Measurements from ENCODE around the gene PPEF1. TPM values are rescaled to one million over a fixed set of nuclear protein-coding genes. Genes with fewer than 3 reads are reported as not detected.

Gene PPEF1
- not detected for total RNA-seq

GRCh38 chrX:18707426-18708049, at the start of gene PPEF1:
PPEF1 (plus strand) TSS chrX:18707645; CDS start chrX:18707781, 136 bp downstream.
- Mint-ChIP-seq H3K36me3 (no peaks in the 10 kb centered on the region), H3K27me3 (peaks cover 0 to 9% of the 10 kb centered on the region in 2 donors), H3K27ac (no peak within 1 kb of the TSS), H3K9me3 (no peaks in the 10 kb centered on the region), H3K4me3 (no peak within 1 kb of the TSS), H3K4me1 (ENCODE audit: low read depth in 2 of 2) (no peaks in the 10 kb centered on the region)
- DNase-seq (ENCODE audit: low spot score): no peak
- ATAC-seq: no peak

GRCh38 chrX:18661273-18661672, 46.2 kb upstream of the PPEF1 start:
- ATAC-seq (no peak), DNase-seq (ENCODE audit: low spot score) (no peak)
- no peak overlapping the region for H3K4me3 Mint-ChIP-seq
- H3K4me1 Mint-ChIP-seq (ENCODE audit: low read depth in 2 of 2): peaks cover 0 to 3% of the 10 kb centered on the region in 2 donors
- H3K36me3 Mint-ChIP-seq: no peaks in the 10 kb centered on the region
- H3K9me3 Mint-ChIP-seq: no peaks in the 10 kb centered on the region
- H3K27me3 Mint-ChIP-seq: peaks cover 0 to 3% of the 10 kb centered on the region in 2 donors
- H3K27ac Mint-ChIP-seq: no peak overlapping the region

- no peaks in the 10 kb centered on the region for H3K9me3 Mint-ChIP-seq
- H3K36me3 Mint-ChIP-seq: no peaks in the 10 kb centered on the region
- H3K4me1 Mint-ChIP-seq (ENCODE audit: low read depth in 2 of 2): peaks cover 0 to 6% of the 10 kb centered on the region in 2 donors
- ATAC-seq (no peak), DNase-seq (ENCODE audit: low spot score) (no peak)
- peaks cover 0 to 8% of the 10 kb centered on the region in 2 donors for H3K27me3 Mint-ChIP-seq
- no peak overlapping the region for H3K4me3 Mint-ChIP-seq
- H3K27ac Mint-ChIP-seq: no peak overlapping the region
Measured at GRCh38 chrX:18664947-18665346, 42.5 kb upstream of the PPEF1 start.

GRCh38 chrX:18666614-18667013, 40.8 kb upstream of the PPEF1 start:
- Mint-ChIP-seq H3K4me1 (ENCODE audit: low read depth in 2 of 2) (peaks cover 0 to 6% of the 10 kb centered on the region in 2 donors), H3K9me3 (no peaks in the 10 kb centered on the region), H3K36me3 (no peaks in the 10 kb centered on the region), H3K27ac (no peak overlapping the region), H3K4me3 (no peak overlapping the region), H3K27me3 (peaks cover 0 to 11% of the 10 kb centered on the region in 2 donors)
- DNase-seq (ENCODE audit: low spot score) (no peak), ATAC-seq (no peak)

GRCh38 chrX:18668071-18668835, 39.2 kb upstream of the PPEF1 start:
- Mint-ChIP-seq H3K4me3 (no peak overlapping the region), H3K36me3 (no peaks in the 10 kb centered on the region), H3K27ac (no peak overlapping the region), H3K27me3 (peaks cover 0 to 11% of the 10 kb centered on the region in 2 donors), H3K4me1 (ENCODE audit: low read depth in 2 of 2) (peaks cover 0 to 6% of the 10 kb centered on the region in 2 donors), H3K9me3 (no peaks in the 10 kb centered on the region)
- DNase-seq (ENCODE audit: low spot score) (no peak), ATAC-seq (no peak)

GRCh38 chrX:18672008-18672407, 35.4 kb upstream of the PPEF1 start, which contains the start of gene RS1:
RS1 (minus strand) TSS chrX:18672108; CDS start chrX:18672068, 40 bp downstream.
- peaks cover 0 to under 1% of the 10 kb centered on the region in 2 donors for H3K4me1 Mint-ChIP-seq (ENCODE audit: low read depth in 2 of 2)
- peaks cover 0 to 3% of the 10 kb centered on the region in 2 donors for H3K27me3 Mint-ChIP-seq
- no peaks in the 10 kb centered on the region for H3K9me3 Mint-ChIP-seq
- no peak for DNase-seq (ENCODE audit: low spot score)
- no peak for ATAC-seq
- peak within 1 kb of the TSS; percentile 13 for H3K4me3 Mint-ChIP-seq
- no peak within 1 kb of the TSS for H3K27ac Mint-ChIP-seq
- no peaks in the 10 kb centered on the region for H3K36me3 Mint-ChIP-seq

GRCh38 chrX:18674417-18674787, 33.0 kb upstream of the PPEF1 start:
- peaks cover 6 to 11% of the 10 kb centered on the region in 2 donors for H3K4me1 Mint-ChIP-seq (ENCODE audit: low read depth in 2 of 2)
- H3K27ac Mint-ChIP-seq: peak overlapping the region; percentile 62 to 83
- DNase-seq (ENCODE audit: low spot score) (no peak), ATAC-seq (peak; percentile 13 to 47)
- peak overlapping the region; percentile 62 for H3K4me3 Mint-ChIP-seq
- H3K27me3 Mint-ChIP-seq: peaks cover 0 to 7% of the 10 kb centered on the region in 2 donors
- no peaks in the 10 kb centered on the region for H3K36me3 Mint-ChIP-seq
- no peaks in the 10 kb centered on the region for H3K9me3 Mint-ChIP-seq

GRCh38 chrX:18674788-18675735, 32.4 kb upstream of the PPEF1 start:
- peaks cover 0 to 7% of the 10 kb centered on the region in 2 donors for H3K27me3 Mint-ChIP-seq
- H3K4me1 Mint-ChIP-seq (ENCODE audit: low read depth in 2 of 2): peaks cover 6 to 11% of the 10 kb centered on the region in 2 donors
- H3K9me3 Mint-ChIP-seq: no peaks in the 10 kb centered on the region
- peak overlapping the region; percentile 62 for H3K4me3 Mint-ChIP-seq
- H3K27ac Mint-ChIP-seq: peak overlapping the region; percentile 62 to 83
- ATAC-seq: peak; percentile 92 to 93
- no peaks in the 10 kb centered on the region for H3K36me3 Mint-ChIP-seq
- DNase-seq (ENCODE audit: low spot score): peak; percentile 81

GRCh38 chrX:18676050-18676449, 31.4 kb upstream of the PPEF1 start:
- Mint-ChIP-seq H3K4me3 (peak overlapping the region; percentile 32), H3K4me1 (ENCODE audit: low read depth in 2 of 2) (peaks cover 6 to 11% of the 10 kb centered on the region in 2 donors), H3K9me3 (no peaks in the 10 kb centered on the region), H3K36me3 (no peaks in the 10 kb centered on the region), H3K27ac (no peak overlapping the region), H3K27me3 (peaks cover 0 to 4% of the 10 kb centered on the region in 2 donors)
- DNase-seq (ENCODE audit: low spot score): no peak
- no peak for ATAC-seq

- Mint-ChIP-seq H3K27ac (no peak overlapping the region), H3K4me3 (peak overlapping the region; percentile 10), H3K4me1 (ENCODE audit: low read depth in 2 of 2) (peaks cover 6 to 11% of the 10 kb centered on the region in 2 donors), H3K27me3 (peaks cover 0 to 4% of the 10 kb centered on the region in 2 donors), H3K36me3 (no peaks in the 10 kb centered on the region), H3K9me3 (no peaks in the 10 kb centered on the region)
- DNase-seq (ENCODE audit: low spot score) (no peak), ATAC-seq (no peak)
Measured at GRCh38 chrX:18676470-18676869, 31.0 kb upstream of the PPEF1 start.

GRCh38 chrX:18677161-18677869, 30.1 kb upstream of the PPEF1 start:
- Mint-ChIP-seq H3K36me3 (no peaks in the 10 kb centered on the region), H3K9me3 (no peaks in the 10 kb centered on the region), H3K4me1 (ENCODE audit: low read depth in 2 of 2) (peaks cover 6 to 11% of the 10 kb centered on the region in 2 donors), H3K27ac (peak overlapping the region in 1 of 2 donors; percentile 33), H3K27me3 (peaks cover 0 to 7% of the 10 kb centered on the region in 2 donors), H3K4me3 (peak overlapping the region; percentile 43)
- DNase-seq (ENCODE audit: low spot score): no peak
- ATAC-seq: no peak

- peaks cover 0 to 7% of the 10 kb centered on the region in 2 donors for H3K27me3 Mint-ChIP-seq
- H3K4me1 Mint-ChIP-seq (ENCODE audit: low read depth in 2 of 2): peaks cover 6 to 11% of the 10 kb centered on the region in 2 donors
- DNase-seq (ENCODE audit: low spot score) (no peak), ATAC-seq (no peak)
- no peak overlapping the region for H3K4me3 Mint-ChIP-seq
- H3K36me3 Mint-ChIP-seq: no peaks in the 10 kb centered on the region
- no peaks in the 10 kb centered on the region for H3K9me3 Mint-ChIP-seq
- H3K27ac Mint-ChIP-seq: no peak overlapping the region
Measured at GRCh38 chrX:18681996-18682395, 25.4 kb upstream of the PPEF1 start.

GRCh38 chrX:18682979-18683387, 24.5 kb upstream of the PPEF1 start:
- DNase-seq (ENCODE audit: low spot score) (no peak), ATAC-seq (no peak)
- H3K36me3 Mint-ChIP-seq: no peaks in the 10 kb centered on the region
- no peak overlapping the region for H3K4me3 Mint-ChIP-seq
- H3K27ac Mint-ChIP-seq: no peak overlapping the region
- H3K27me3 Mint-ChIP-seq: peaks cover 0 to 7% of the 10 kb centered on the region in 2 donors
- H3K9me3 Mint-ChIP-seq: no peaks in the 10 kb centered on the region
- H3K4me1 Mint-ChIP-seq (ENCODE audit: low read depth in 2 of 2): peaks cover 0 to 4% of the 10 kb centered on the region in 2 donors

Data from natural killer cell treated with Interleukin-12 subunit alpha and Interleukin-12 subunit beta and Interleukin-15 and Interleukin-18, amount 100 ng/mL, for 72 hours (primary cell).